ENCODE data around the gene IGSF9B. TPM values are rescaled to one million over a fixed set of nuclear protein-coding genes. Genes with fewer than 3 reads are reported as not detected.

The IGSF9B gene
- total and polyA plus RNA-seq, 10 of the 15 experiments (the other 5 are each of a cell fraction or from before 2014, with no cell fraction given), result 0.03 to 3.7 (median 0.20) TPM; not detected in 2

DNA sequence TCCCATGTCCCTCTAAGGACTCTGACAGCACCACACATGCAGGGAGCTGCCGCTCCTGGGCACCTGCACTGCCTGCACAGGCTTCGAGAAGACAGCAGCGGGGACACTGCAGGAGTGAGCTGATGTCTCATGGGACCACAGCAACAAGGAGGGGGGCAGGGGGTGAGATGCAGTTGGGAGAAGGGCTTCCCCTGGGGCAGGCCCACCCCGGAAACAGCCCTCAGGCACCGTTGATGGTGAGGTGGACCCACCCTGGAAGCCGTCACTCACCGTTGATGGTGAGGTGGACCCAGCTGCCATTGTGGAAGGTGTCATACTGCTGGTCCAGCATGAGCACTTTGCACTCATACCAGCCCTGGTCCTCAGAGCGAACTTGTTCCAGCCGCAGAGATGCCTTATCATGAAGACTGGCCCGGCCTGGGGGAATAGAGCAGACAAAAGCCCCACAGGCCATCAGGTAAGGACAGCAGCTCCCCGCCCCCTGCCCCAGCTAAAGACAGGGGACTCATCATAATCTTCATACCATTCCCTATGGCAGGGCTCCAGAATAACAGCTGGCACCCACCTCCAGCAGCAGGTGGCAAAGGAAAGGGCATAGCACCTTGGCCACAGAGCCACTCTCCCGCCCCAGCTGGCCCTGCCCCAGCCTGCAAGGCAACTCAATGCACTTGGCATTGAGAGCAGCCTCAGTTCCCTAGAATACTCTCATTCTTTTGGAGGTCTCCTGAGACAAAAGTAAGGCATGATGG is 12.6 kb downstream of the IGSF9B start (continued):
- TF ChIP-seq, protein P1, sequence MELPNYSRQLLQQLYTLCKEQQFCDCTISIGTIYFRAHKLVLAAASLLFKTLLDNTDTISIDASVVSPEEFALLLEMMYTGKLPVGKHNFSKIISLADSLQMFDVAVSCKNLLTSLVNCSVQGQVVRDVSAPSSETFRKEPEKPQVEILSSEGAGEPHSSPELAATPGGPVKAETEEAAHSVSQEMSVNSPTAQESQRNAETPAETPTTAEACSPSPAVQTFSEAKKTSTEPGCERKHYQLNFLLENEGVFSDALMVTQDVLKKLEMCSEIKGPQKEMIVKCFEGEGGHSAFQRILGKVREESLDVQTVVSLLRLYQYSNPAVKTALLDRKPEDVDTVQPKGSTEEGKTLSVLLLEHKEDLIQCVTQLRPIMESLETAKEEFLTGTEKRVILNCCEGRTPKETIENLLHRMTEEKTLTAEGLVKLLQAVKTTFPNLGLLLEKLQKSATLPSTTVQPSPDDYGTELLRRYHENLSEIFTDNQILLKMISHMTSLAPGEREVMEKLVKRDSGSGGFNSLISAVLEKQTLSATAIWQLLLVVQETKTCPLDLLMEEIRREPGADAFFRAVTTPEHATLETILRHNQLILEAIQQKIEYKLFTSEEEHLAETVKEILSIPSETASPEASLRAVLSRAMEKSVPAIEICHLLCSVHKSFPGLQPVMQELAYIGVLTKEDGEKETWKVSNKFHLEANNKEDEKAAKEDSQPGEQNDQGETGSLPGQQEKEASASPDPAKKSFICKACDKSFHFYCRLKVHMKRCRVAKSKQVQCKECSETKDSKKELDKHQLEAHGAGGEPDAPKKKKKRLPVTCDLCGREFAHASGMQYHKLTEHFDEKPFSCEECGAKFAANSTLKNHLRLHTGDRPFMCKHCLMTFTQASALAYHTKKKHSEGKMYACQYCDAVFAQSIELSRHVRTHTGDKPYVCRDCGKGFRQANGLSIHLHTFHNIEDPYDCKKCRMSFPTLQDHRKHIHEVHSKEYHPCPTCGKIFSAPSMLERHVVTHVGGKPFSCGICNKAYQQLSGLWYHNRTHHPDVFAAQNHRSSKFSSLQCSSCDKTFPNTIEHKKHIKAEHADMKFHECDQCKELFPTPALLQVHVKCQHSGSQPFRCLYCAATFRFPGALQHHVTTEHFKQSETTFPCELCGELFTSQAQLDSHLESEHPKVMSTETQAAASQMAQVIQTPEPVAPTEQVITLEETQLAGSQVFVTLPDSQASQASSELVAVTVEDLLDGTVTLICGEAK (IDR thresholded peaks at IDR 0.05; ENCODE audit: borderline replicate concordance), result no peak
- TF ChIP-seq MYB (IDR thresholded peaks at IDR 0.05; ENCODE audit: borderline replicate concordance, low read depth, low read length) (no peak), RUNX3 (IDR thresholded peaks at IDR 0.05; ENCODE audit: low read length) (no peak), HDAC6 (IDR thresholded peaks at IDR 0.05; ENCODE audit: unreplicated experiment) (no peak), RELA (IDR thresholded peaks at IDR 0.05; ENCODE audit: borderline replicate concordance, partially characterized antibody) (no peak)
- TF ChIP-seq, protein P2, sequence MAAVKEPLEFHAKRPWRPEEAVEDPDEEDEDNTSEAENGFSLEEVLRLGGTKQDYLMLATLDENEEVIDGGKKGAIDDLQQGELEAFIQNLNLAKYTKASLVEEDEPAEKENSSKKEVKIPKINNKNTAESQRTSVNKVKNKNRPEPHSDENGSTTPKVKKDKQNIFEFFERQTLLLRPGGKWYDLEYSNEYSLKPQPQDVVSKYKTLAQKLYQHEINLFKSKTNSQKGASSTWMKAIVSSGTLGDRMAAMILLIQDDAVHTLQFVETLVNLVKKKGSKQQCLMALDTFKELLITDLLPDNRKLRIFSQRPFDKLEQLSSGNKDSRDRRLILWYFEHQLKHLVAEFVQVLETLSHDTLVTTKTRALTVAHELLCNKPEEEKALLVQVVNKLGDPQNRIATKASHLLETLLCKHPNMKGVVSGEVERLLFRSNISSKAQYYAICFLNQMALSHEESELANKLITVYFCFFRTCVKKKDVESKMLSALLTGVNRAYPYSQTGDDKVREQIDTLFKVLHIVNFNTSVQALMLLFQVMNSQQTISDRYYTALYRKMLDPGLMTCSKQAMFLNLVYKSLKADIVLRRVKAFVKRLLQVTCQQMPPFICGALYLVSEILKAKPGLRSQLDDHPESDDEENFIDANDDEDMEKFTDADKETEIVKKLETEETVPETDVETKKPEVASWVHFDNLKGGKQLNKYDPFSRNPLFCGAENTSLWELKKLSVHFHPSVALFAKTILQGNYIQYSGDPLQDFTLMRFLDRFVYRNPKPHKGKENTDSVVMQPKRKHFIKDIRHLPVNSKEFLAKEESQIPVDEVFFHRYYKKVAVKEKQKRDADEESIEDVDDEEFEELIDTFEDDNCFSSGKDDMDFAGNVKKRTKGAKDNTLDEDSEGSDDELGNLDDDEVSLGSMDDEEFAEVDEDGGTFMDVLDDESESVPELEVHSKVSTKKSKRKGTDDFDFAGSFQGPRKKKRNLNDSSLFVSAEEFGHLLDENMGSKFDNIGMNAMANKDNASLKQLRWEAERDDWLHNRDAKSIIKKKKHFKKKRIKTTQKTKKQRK (IDR thresholded peaks at IDR 0.05; ENCODE audit: low read depth, low read length), result no peak
